ENCODE data around the gene MAGI2.

MAGI2 gene

DNA sequence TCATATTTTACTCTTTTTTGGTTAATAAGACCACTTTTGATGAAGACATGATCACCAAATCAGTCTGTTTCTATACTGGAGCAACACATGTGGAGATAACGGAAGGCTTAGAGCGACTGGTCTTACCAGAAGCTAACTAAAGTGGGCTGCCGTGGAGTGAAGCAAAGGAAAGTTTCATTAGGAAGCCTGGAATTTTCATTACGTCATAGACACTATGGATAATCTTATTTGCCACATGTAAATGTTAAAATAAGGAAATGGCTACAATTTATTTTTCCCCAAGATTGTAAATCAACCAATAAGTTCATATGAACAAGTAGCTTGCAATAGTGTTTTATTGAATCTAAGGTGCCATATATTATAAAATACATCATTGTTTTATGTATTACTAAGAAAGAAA, 1469.5 kb downstream of the MAGI2 start:
- TF ChIP-seq CTCF (IDR thresholded peaks at IDR 0.05; ENCODE audit: poor library complexity, severe bottlenecking): no peak
- Histone ChIP-seq H3K4me1 (ENCODE audit: insufficient read depth, poor library complexity, severe bottlenecking) (no peaks in the 10 kb centered on the region), H3K4me3 (ENCODE audit: severe bottlenecking) (no peak overlapping the region), H3K36me3 (ENCODE audit: low read depth) (no peaks in the 10 kb centered on the region), H3K27me3 (ENCODE audit: insufficient read depth, poor library complexity, severe bottlenecking) (no peaks in the 10 kb centered on the region), H3K9me3 (ENCODE audit: severe bottlenecking) (no peaks in the 10 kb centered on the region), H3K27ac (ENCODE audit: poor library complexity, severe bottlenecking) (no peak overlapping the region)
- DNase-seq (ENCODE audit: low spot score) (no peak), ATAC-seq (ENCODE audit: low read depth) (no peak)

GRCh38 chr7:77982926-77983550, 1470.4 kb downstream of the MAGI2 start:
- no peaks in the 10 kb centered on the region for H3K9me3 ChIP-seq (ENCODE audit: severe bottlenecking)
- TF ChIP-seq CTCF (IDR thresholded peaks at IDR 0.05; ENCODE audit: poor library complexity, severe bottlenecking): no peak
- no peaks in the 10 kb centered on the region for H3K4me1 ChIP-seq (ENCODE audit: insufficient read depth, poor library complexity, severe bottlenecking)
- H3K4me3 ChIP-seq (ENCODE audit: severe bottlenecking): no peak overlapping the region
- DNase-seq (ENCODE audit: low spot score): no peak
- no peak overlapping the region for H3K27ac ChIP-seq (ENCODE audit: poor library complexity, severe bottlenecking)
- no peaks in the 10 kb centered on the region for H3K27me3 ChIP-seq (ENCODE audit: insufficient read depth, poor library complexity, severe bottlenecking)
- H3K36me3 ChIP-seq (ENCODE audit: low read depth): no peaks in the 10 kb centered on the region
- peak; percentile 27; the same call in 1 of the 3 replicates for ATAC-seq (ENCODE audit: low read depth)

GRCh38 chr7:77980087-77980713, 1473.3 kb downstream of the MAGI2 start:
- no peak for TF ChIP-seq CTCF (IDR thresholded peaks at IDR 0.05; ENCODE audit: poor library complexity, severe bottlenecking)

DNA sequence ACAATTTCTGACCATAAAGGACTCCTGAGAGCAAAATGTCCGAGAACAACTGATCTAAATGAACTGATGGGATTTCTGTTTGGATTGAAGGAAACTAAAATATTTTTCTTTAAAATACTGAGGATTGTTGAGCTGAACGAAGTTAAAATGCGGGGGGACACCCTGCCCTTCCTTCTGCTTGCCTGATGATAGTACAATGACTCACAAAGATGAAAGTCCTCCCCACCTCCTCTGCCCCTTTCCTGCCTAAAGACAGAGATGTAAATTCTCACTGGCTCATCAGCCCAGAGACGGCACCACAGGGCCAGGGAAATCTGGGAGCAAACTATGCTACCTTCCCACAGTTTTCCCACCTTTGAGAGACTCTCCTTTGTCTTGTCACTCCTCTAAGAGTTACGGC, 1474.2 kb downstream of the MAGI2 start:
- ATAC-seq (ENCODE audit: low read depth): 0 out of 3 replicates have a peak, but pooled peaks have one; percentile 31
- no peak for TF ChIP-seq CTCF (IDR thresholded peaks at IDR 0.05; ENCODE audit: poor library complexity, severe bottlenecking)
- H3K27ac ChIP-seq (ENCODE audit: poor library complexity, severe bottlenecking): no peak overlapping the region
- no peak for DNase-seq (ENCODE audit: low spot score)
- no peak overlapping the region for H3K4me3 ChIP-seq (ENCODE audit: severe bottlenecking)
- no peaks in the 10 kb centered on the region for H3K36me3 ChIP-seq (ENCODE audit: low read depth)
- no peaks in the 10 kb centered on the region for H3K4me1 ChIP-seq (ENCODE audit: insufficient read depth, poor library complexity, severe bottlenecking)
- H3K9me3 ChIP-seq (ENCODE audit: severe bottlenecking): no peaks in the 10 kb centered on the region
- no peaks in the 10 kb centered on the region for H3K27me3 ChIP-seq (ENCODE audit: insufficient read depth, poor library complexity, severe bottlenecking)

More at GRCh38 chr7:77980087-77980713, 1473.3 kb downstream of the MAGI2 start:
- DNase-seq (ENCODE audit: low spot score): no peak
- Histone ChIP-seq H3K27ac (ENCODE audit: poor library complexity, severe bottlenecking) (no peak overlapping the region), H3K4me1 (ENCODE audit: insufficient read depth, poor library complexity, severe bottlenecking) (no peaks in the 10 kb centered on the region), H3K36me3 (ENCODE audit: low read depth) (no peaks in the 10 kb centered on the region), H3K27me3 (ENCODE audit: insufficient read depth, poor library complexity, severe bottlenecking) (no peaks in the 10 kb centered on the region), H3K9me3 (ENCODE audit: severe bottlenecking) (no peaks in the 10 kb centered on the region), H3K4me3 (ENCODE audit: severe bottlenecking) (no peak overlapping the region)
- no peak for ATAC-seq (ENCODE audit: low read depth)
